Keratinocyte (primary cell): Measurements from ENCODE around the gene SLFN5. TPM values are rescaled to one million over a fixed set of nuclear protein-coding genes. Genes with fewer than 3 reads are reported as not detected.
"Not testable (repeated sequence)": the region's sequence is repeated elsewhere in the genome, so short reads cannot be mapped to it uniquely, and the experiment has no call there.

ENCODE experiments used
- DNase-seq: peaks from one replicate; pipeline ENCODE4 v3.0.0-alpha.2; 2011; ENCODE audit warnings: low read depth, missing footprints, low spot score
- FAIRE-seq: peaks from 2 replicates; lab custom pipeline; 2011; peaks lifted over from hg19 to GRCh38; lab: Jason Lieb, UNC
- H2AFZ ChIP-seq: 2 replicates; pipeline ENCODE4 v1.6.0; 2012; ENCODE audit warnings: low read length, control low read depth, inconsistent platforms; ENCODE audit not compliant: control insufficient read depth
- H3K27ac ChIP-seq: 2 replicates; pipeline ENCODE4 v1.5.1; 2011; ENCODE audit warnings: low read length; ENCODE audit not compliant: control insufficient read depth, insufficient read depth
- H3K27me3 ChIP-seq: 3 replicates; pipeline ENCODE4 v1.6.0; 2011; ENCODE audit warnings: low read length; ENCODE audit not compliant: control insufficient read depth, insufficient read depth; ENCODE audit errors: extremely low read depth
- H3K36me3 ChIP-seq, 2 experiments: 2 replicates in 1 of 2; 3 replicates in 1 of 2; pipeline ENCODE4 v1.5.1; 2011; ENCODE audit warnings: low read length in 2 of 2, mild to moderate bottlenecking in 1 of 2; ENCODE audit not compliant: control insufficient read depth in 2 of 2, insufficient read depth in 2 of 2; ENCODE audit errors: extremely low read depth in 1 of 2
- H3K4me1 ChIP-seq: 3 replicates; pipeline ENCODE4 v1.5.1; 2011; ENCODE audit warnings: low read length; ENCODE audit not compliant: control insufficient read depth, insufficient read depth; ENCODE audit errors: extremely low read depth
- H3K4me2 ChIP-seq: 3 replicates; pipeline ENCODE4 v1.6.0; 2011; ENCODE audit warnings: low read depth, low read length; ENCODE audit not compliant: control insufficient read depth, insufficient read depth; ENCODE audit errors: extremely low read depth
- H3K4me3 ChIP-seq, 3 experiments: fragments of 200-600 bp in 1 of 3; sonication (generic) in 1 of 3; 2 replicates in 2 of 3; 3 replicates in 1 of 3; pipeline ENCODE4 v1.5.1; 2011 to 2016; ENCODE audit warnings: low read length in 3 of 3, mild to moderate bottlenecking in 3 of 3, control low read depth in 2 of 3, inconsistent platforms in 1 of 3, low read depth in 1 of 3, mixed read lengths in 1 of 3, mixed run types in 1 of 3, moderate library complexity in 1 of 3; ENCODE audit not compliant: control insufficient read depth in 2 of 3, insufficient read depth in 2 of 3; ENCODE audit errors: extremely low read depth in 1 of 3
- H3K79me2 ChIP-seq: 2 replicates; pipeline ENCODE4 v1.6.0; 2012; ENCODE audit warnings: low read length; ENCODE audit not compliant: control insufficient read depth, insufficient read depth
- H3K9ac ChIP-seq: 3 replicates; pipeline ENCODE4 v1.6.0; 2011; ENCODE audit warnings: low read length; ENCODE audit not compliant: control insufficient read depth, insufficient read depth; ENCODE audit errors: extremely low read depth
- H3K9me1 ChIP-seq: 3 replicates; pipeline ENCODE4 v1.6.0; 2011; ENCODE audit warnings: low read length; ENCODE audit not compliant: control insufficient read depth, insufficient read depth; ENCODE audit errors: extremely low read depth
- H3K9me3 ChIP-seq: 2 replicates; pipeline ENCODE4 v1.5.1; 2012; ENCODE audit warnings: low read depth, low read length; ENCODE audit not compliant: control insufficient read depth
- H4K20me1 ChIP-seq: 3 replicates; pipeline ENCODE4 v1.6.0; 2011; ENCODE audit warnings: low read length; ENCODE audit not compliant: control insufficient read depth, insufficient read depth; ENCODE audit errors: extremely low read depth
- EZH2 ChIP-seq: IDR thresholded peaks from one replicate; pipeline ENCODE4 v1.6.1; 2012; ENCODE audit warnings: inconsistent platforms, mild to moderate bottlenecking, low read length, moderate library complexity
- dilution Hi-C: fragments of 300-500 bp; cut with MboI; formaldehyde crosslinking; loops from one replicate; pipeline ENCODE4 v1.7.0; 2020; ENCODE audit warnings: low sequenced_read_pairs; ENCODE audit not compliant: extremely low pct_ligation_motif_present
- polyA plus RNA-seq, 5 experiments: library from polyadenylated mRNA; depleted of rRNA in 3 of 5; stranded (reverse) in 3 of 5; stranded (forward) in 1 of 5; unstranded in 1 of 5; fragments of >200 nt; gene quantifications; 1 replicate in 1 of 5; 2 replicates in 3 of 5; 3 replicates in 1 of 5; pipeline versions ENCODE4 v1.2.1 to v1.2.3, GENCODE V29; 2011 to 2012; ENCODE audit warnings: missing spikeins in 2 of 5, low read depth in 1 of 5, low replicate concordance in 1 of 5
- TF ChIP-seq, protein P1 (sequence below), 3 experiments: IDR thresholded peaks in 1 of 3; conservative IDR thresholded peaks in 1 of 3; optimal IDR thresholded peaks in 1 of 3; 2 replicates in 2 of 3; 3 replicates in 1 of 3; pipeline versions ENCODE3 to v1.5.1; 2011; ENCODE audit warnings: low read length in 3 of 3, mild to moderate bottlenecking in 3 of 3, moderate library complexity in 2 of 3, control low read depth in 1 of 3, inconsistent platforms in 1 of 3; ENCODE audit not compliant: insufficient read depth in 2 of 3; ENCODE audit errors: extremely low read depth in 1 of 3

Gene SLFN5
- polyA plus RNA-seq, 1 donor (not counting 4 experiments of a cell fraction or from before 2014, with no cell fraction given) = 79.9 TPM

- no peak overlapping the region for H3K27ac ChIP-seq
- no peaks in the 10 kb centered on the region for H3K4me1 ChIP-seq
- no peak for TF ChIP-seq EZH2
- TF ChIP-seq, protein P1, sequence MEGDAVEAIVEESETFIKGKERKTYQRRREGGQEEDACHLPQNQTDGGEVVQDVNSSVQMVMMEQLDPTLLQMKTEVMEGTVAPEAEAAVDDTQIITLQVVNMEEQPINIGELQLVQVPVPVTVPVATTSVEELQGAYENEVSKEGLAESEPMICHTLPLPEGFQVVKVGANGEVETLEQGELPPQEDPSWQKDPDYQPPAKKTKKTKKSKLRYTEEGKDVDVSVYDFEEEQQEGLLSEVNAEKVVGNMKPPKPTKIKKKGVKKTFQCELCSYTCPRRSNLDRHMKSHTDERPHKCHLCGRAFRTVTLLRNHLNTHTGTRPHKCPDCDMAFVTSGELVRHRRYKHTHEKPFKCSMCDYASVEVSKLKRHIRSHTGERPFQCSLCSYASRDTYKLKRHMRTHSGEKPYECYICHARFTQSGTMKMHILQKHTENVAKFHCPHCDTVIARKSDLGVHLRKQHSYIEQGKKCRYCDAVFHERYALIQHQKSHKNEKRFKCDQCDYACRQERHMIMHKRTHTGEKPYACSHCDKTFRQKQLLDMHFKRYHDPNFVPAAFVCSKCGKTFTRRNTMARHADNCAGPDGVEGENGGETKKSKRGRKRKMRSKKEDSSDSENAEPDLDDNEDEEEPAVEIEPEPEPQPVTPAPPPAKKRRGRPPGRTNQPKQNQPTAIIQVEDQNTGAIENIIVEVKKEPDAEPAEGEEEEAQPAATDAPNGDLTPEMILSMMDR (optimal IDR thresholded peaks at IDR 0.05 in 1 of 3, IDR thresholded peaks at IDR 0.05 in 1 of 3, conservative IDR thresholded peaks at IDR 0.05 in 1 of 3; ENCODE audit: extremely low read depth in 1 of 3, insufficient read depth in 2 of 3, low read length in 3 of 3) = no peak
- H3K9ac ChIP-seq = no peak overlapping the region
- no peaks in the 10 kb centered on the region for H3K9me1 ChIP-seq
- no peak overlapping the region for H3K4me2 ChIP-seq
- dilution Hi-C loops = no loop called here
- peaks cover 8% of the 10 kb centered on the region for H4K20me1 ChIP-seq
- FAIRE-seq (no peak), DNase-seq (no peak)
- H3K36me3 ChIP-seq = peaks cover 31 to 33% of the 10 kb centered on the region in 2 experiments
- H2AFZ ChIP-seq = no peak overlapping the region
- no peaks in the 10 kb centered on the region for H3K79me2 ChIP-seq
- H3K9me3 ChIP-seq = no peaks in the 10 kb centered on the region
- no peaks in the 10 kb centered on the region for H3K27me3 ChIP-seq
- H3K4me3 ChIP-seq = no peak overlapping the region
Measured at GRCh38 chr17:35265566-35266141, 22.8 kb downstream of the SLFN5 start.

- H3K9ac ChIP-seq, H3K79me2 ChIP-seq, H3K4me2 ChIP-seq, DNase-seq, H4K20me1 ChIP-seq, H3K27me3 ChIP-seq, H3K9me1 ChIP-seq, H2AFZ ChIP-seq, H3K9me3 ChIP-seq, FAIRE-seq, H3K27ac ChIP-seq, H3K4me1 ChIP-seq, H3K4me3 ChIP-seq, H3K36me3 ChIP-seq, dilution Hi-C loops: not testable (repeated sequence)
Measured at GRCh38 chr17:35274167-35275066, 31.5 kb downstream of the SLFN5 start.

- H3K9me3 ChIP-seq, DNase-seq, H3K9me1 ChIP-seq, H3K36me3 ChIP-seq, H3K4me2 ChIP-seq, H4K20me1 ChIP-seq, H3K4me3 ChIP-seq, H2AFZ ChIP-seq, H3K79me2 ChIP-seq, H3K9ac ChIP-seq, H3K27me3 ChIP-seq, FAIRE-seq, H3K27ac ChIP-seq, dilution Hi-C loops, H3K4me1 ChIP-seq: not testable (repeated sequence)
Measured at GRCh38 chr17:35278454-35278853, 35.6 kb downstream of the SLFN5 start.

DNA sequence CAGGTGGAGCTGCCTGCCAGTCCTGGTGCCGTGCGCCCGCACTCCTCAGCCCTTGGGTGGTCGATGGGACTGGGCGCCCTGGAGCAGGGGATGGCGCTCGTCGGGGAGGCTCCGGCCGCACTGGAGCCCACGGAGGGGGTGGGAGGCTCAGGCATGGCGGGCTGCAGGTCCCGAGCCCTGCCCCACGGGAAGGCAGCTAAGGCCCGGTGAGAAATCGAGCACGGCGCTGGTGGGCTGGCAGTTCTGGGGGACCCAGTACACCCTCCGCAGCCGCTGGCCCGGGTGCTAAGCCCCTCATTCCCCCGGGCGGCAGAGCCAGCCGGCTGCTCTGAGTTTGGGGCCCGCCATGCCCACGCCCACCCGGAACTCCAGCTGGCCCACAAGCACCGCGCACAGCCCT is 36.0 kb downstream of the SLFN5 start:
- not testable (repeated sequence) for H4K20me1 ChIP-seq

More for the DNA sequence above, 36.0 kb downstream of the SLFN5 start:
- H3K9me1 ChIP-seq, H3K36me3 ChIP-seq, H3K79me2 ChIP-seq, H3K4me3 ChIP-seq, DNase-seq, FAIRE-seq, H3K4me1 ChIP-seq, H3K9me3 ChIP-seq, H2AFZ ChIP-seq, H3K27ac ChIP-seq, H3K9ac ChIP-seq, H3K27me3 ChIP-seq, dilution Hi-C loops, H3K4me2 ChIP-seq: not testable (repeated sequence)
